Stomach (tissue), 4 donors: ENCODE results near the gene GVQW3.
"Not testable (repeated sequence)": the region's sequence is repeated elsewhere in the genome, so short reads cannot be mapped to it uniquely, and the experiment has no call there.

Experiments used
- POLR2A ChIP-seq, 4 donors: fragments of 450-650 bp; IDR thresholded peaks; one replicate each; pipeline ENCODE4 v1.6.1; 2016; ENCODE audit warnings: antibody characterized with exemption in 4 of 4, control low read depth in 2 of 4, mild to moderate bottlenecking in 1 of 4, moderate library complexity in 1 of 4
- POLR2AphosphoS5 ChIP-seq, 3 donors: sonication (generic); formaldehyde crosslinking; IDR thresholded peaks; one replicate each; pipeline ENCODE4 v1.6.1; 2016; ENCODE audit warnings: antibody characterized with exemption in 3 of 3
- TF ChIP-seq, protein P1 (sequence below), 7 experiments: fragments of 450-650 bp in 4 of 7; fragments of 200-600 bp in 3 of 7; sonication (generic) in 3 of 7; IDR thresholded peaks; one replicate each; pipeline ENCODE4 v1.5.1; 2016 to 2019; ENCODE audit warnings: antibody characterized with exemption in 7 of 7, control low read depth in 2 of 7, mild to moderate bottlenecking in 1 of 7

DNA sequence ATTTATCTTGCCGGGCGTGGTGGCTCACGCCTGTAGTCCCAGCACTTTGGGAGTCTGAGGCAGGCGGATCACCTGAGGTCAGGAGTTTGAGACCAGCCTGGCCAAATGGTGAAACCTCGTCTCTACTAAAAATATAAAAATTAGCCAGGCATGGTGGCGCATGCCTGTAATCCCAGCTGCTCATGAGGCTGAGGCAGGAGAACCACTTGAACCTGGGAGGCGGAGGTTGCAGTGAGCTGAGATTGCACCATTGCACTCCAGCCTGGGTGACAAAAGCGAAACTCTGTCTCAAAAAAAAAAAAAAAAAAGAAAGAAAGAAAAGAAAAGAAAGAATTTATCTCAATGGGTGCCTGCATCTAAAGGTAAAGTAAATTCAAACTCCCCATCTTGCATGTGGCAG is 20.4 kb downstream of the GVQW3 start:
- not testable (repeated sequence) for TF ChIP-seq POLR2A, POLR2AphosphoS5 (IDR thresholded peaks at IDR 0.05)
- TF ChIP-seq, protein P1, sequence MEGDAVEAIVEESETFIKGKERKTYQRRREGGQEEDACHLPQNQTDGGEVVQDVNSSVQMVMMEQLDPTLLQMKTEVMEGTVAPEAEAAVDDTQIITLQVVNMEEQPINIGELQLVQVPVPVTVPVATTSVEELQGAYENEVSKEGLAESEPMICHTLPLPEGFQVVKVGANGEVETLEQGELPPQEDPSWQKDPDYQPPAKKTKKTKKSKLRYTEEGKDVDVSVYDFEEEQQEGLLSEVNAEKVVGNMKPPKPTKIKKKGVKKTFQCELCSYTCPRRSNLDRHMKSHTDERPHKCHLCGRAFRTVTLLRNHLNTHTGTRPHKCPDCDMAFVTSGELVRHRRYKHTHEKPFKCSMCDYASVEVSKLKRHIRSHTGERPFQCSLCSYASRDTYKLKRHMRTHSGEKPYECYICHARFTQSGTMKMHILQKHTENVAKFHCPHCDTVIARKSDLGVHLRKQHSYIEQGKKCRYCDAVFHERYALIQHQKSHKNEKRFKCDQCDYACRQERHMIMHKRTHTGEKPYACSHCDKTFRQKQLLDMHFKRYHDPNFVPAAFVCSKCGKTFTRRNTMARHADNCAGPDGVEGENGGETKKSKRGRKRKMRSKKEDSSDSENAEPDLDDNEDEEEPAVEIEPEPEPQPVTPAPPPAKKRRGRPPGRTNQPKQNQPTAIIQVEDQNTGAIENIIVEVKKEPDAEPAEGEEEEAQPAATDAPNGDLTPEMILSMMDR (IDR thresholded peaks at IDR 0.05): not testable (repeated sequence)
